HEK293 (cell line): ENCODE data around the gene CRTAC1.

Experiments
- CTCF ChIA-PET: fragments of 350-600 bp; formaldehyde crosslinking; extraction: SDS; loops from one replicate; lab custom pipeline; 2021; ENCODE audit warnings: antibody characterized with exemption; lab: Yijun Ruan, JAX
- POLR2A ChIA-PET: fragments of 300-600 bp; formaldehyde crosslinking; extraction: SDS; loops from one replicate; lab custom pipeline; 2020; ENCODE audit warnings: antibody characterized with exemption, inconsistent platforms; lab: Yijun Ruan, JAX
- H3K27ac ChIP-seq: fragments of 200-500 bp; sonication (Bioruptor generic); 2 replicates; pipeline ENCODE4 v1.5.1; 2014; ENCODE audit warnings: low read depth, low read length, control low read depth, inconsistent platforms; ENCODE audit errors: extremely low read depth
- H3K36me3 ChIP-seq, 2 experiments: fragments of 200-500 bp in 1 of 2; sonication (Bioruptor generic) in 1 of 2; 1 replicate in 1 of 2; 2 replicates in 1 of 2; pipeline ENCODE4 v1.5.1; 2014 to 2017; ENCODE audit warnings: inconsistent platforms in 2 of 2, low read length in 2 of 2; ENCODE audit not compliant: control insufficient read depth in 2 of 2, insufficient read depth in 1 of 2
- H3K4me1 ChIP-seq: fragments of 200-500 bp; sonication (Bioruptor generic); 2 replicates; pipeline ENCODE4 v1.5.1; 2014; ENCODE audit warnings: mild to moderate bottlenecking, low read length, inconsistent platforms; ENCODE audit not compliant: control insufficient read depth, insufficient read depth
- H3K4me3 ChIP-seq: 2 replicates; pipeline ENCODE4 v1.5.1; 2011; ENCODE audit warnings: low read depth, mild to moderate bottlenecking, control low read depth, low read length, moderate library complexity
- H3K9me3 ChIP-seq: fragments of 200-500 bp; sonication (Bioruptor generic); 2 replicates; pipeline ENCODE4 v1.5.1; 2014; ENCODE audit warnings: low read depth, low read length, inconsistent platforms; ENCODE audit not compliant: control insufficient read depth, insufficient read depth
- EGR2 ChIP-seq: fragments of 450-650 bp; formaldehyde crosslinking; IDR thresholded peaks from 2 replicates; pipeline ENCODE4 v1.5.1; 2016; ENCODE audit warnings: low read depth, missing biosample characterization, missing genetic modification characterization
- FEZF1 ChIP-seq: fragments of 450-650 bp; formaldehyde crosslinking; IDR thresholded peaks from 2 replicates; pipeline ENCODE4 v1.5.1; 2016; ENCODE audit warnings: missing biosample characterization, missing genetic modification characterization
- HOXA7 ChIP-seq: sonication (generic); formaldehyde crosslinking; IDR thresholded peaks from 2 replicates; pipeline ENCODE4 v1.8.1; 2022; ENCODE audit warnings: missing genetic modification reagents, borderline replicate concordance
- HOXD13 ChIP-seq: sonication (generic); formaldehyde crosslinking; IDR thresholded peaks from 2 replicates; pipeline ENCODE4 v1.8.0; 2022; ENCODE audit warnings: missing genetic modification reagents, borderline replicate concordance
- KLF10 ChIP-seq: fragments of 450-650 bp; IDR thresholded peaks from 2 replicates; pipeline ENCODE4 v1.5.1; 2018; ENCODE audit warnings: missing biosample characterization, mild to moderate bottlenecking, missing genetic modification characterization
- SALL2 ChIP-seq: fragments of 450-650 bp; formaldehyde crosslinking; IDR thresholded peaks from 2 replicates; pipeline ENCODE4 v1.5.0; 2017; ENCODE audit warnings: missing biosample characterization, mild to moderate bottlenecking, missing genetic modification characterization, borderline replicate concordance
- WT1 ChIP-seq: fragments of 450-650 bp; formaldehyde crosslinking; IDR thresholded peaks from 2 replicates; pipeline ENCODE4 v1.5.1; 2016; ENCODE audit warnings: missing biosample characterization, missing genetic modification characterization
- YY2 ChIP-seq: fragments of 450-650 bp; formaldehyde crosslinking; IDR thresholded peaks from 2 replicates; pipeline ENCODE4 v1.5.1; 2016; ENCODE audit warnings: missing biosample characterization, missing genetic modification characterization
- ZBTB20 ChIP-seq: fragments of 450-650 bp; formaldehyde crosslinking; IDR thresholded peaks from 2 replicates; pipeline ENCODE4 v1.5.1; 2016; ENCODE audit warnings: missing biosample characterization, missing genetic modification characterization
- ZFP41 ChIP-seq: fragments of 450-650 bp; formaldehyde crosslinking; IDR thresholded peaks from 2 replicates; pipeline ENCODE4 v1.5.1; 2016; ENCODE audit warnings: missing biosample characterization, missing genetic modification characterization, borderline replicate concordance
- ZNF18 ChIP-seq: fragments of 450-650 bp; formaldehyde crosslinking; IDR thresholded peaks from 2 replicates; pipeline ENCODE4 v1.5.1; 2016; ENCODE audit warnings: missing biosample characterization, missing genetic modification characterization
- ZNF311 ChIP-seq: fragments of 450-650 bp; formaldehyde crosslinking; IDR thresholded peaks from 2 replicates; pipeline ENCODE4 v1.5.1; 2017; ENCODE audit warnings: missing biosample characterization, missing genetic modification characterization, borderline replicate concordance
- ZNF362 ChIP-seq: fragments of 450-650 bp; formaldehyde crosslinking; IDR thresholded peaks from 2 replicates; pipeline ENCODE4 v1.5.1; 2016; ENCODE audit warnings: missing biosample characterization, missing genetic modification characterization
- ZNF366 ChIP-seq: fragments of 450-650 bp; formaldehyde crosslinking; conservative IDR thresholded peaks from 2 replicates; pipeline ENCODE4 v1.5.1; 2016; ENCODE audit warnings: missing biosample characterization, missing genetic modification characterization
- ZNF513 ChIP-seq: fragments of 450-650 bp; IDR thresholded peaks from 2 replicates; pipeline ENCODE4 v1.5.1; 2018; ENCODE audit warnings: missing biosample characterization, missing genetic modification characterization
- ZNF560 ChIP-seq: fragments of 450-650 bp; formaldehyde crosslinking; IDR thresholded peaks from 2 replicates; pipeline ENCODE4 v1.5.1; 2017; ENCODE audit warnings: missing biosample characterization, missing genetic modification characterization, borderline replicate concordance
- ZNF571 ChIP-seq: fragments of 450-650 bp; formaldehyde crosslinking; IDR thresholded peaks from 2 replicates; pipeline ENCODE4 v1.5.0; 2017; ENCODE audit warnings: missing biosample characterization, missing genetic modification characterization
- ZNF645 ChIP-seq: fragments of 450-650 bp; formaldehyde crosslinking; IDR thresholded peaks from 2 replicates; pipeline ENCODE4; 2016; ENCODE audit warnings: missing biosample characterization, missing genetic modification characterization
- ZNF658 ChIP-seq: fragments of 450-650 bp; formaldehyde crosslinking; IDR thresholded peaks from 2 replicates; pipeline ENCODE4; 2016; ENCODE audit warnings: missing biosample characterization, missing genetic modification characterization
- ZNF692 ChIP-seq: fragments of 450-650 bp; formaldehyde crosslinking; IDR thresholded peaks from 2 replicates; pipeline ENCODE4 v1.5.1; 2016; ENCODE audit warnings: missing biosample characterization, missing genetic modification characterization
- ZNF701 ChIP-seq: fragments of 450-650 bp; formaldehyde crosslinking; IDR thresholded peaks from 2 replicates; pipeline ENCODE4 v1.5.1; 2016; ENCODE audit warnings: missing biosample characterization, missing genetic modification characterization
- ZNF707 ChIP-seq: fragments of 450-650 bp; formaldehyde crosslinking; IDR thresholded peaks from 2 replicates; pipeline ENCODE4 v1.5.1; 2016; ENCODE audit warnings: missing biosample characterization, missing genetic modification characterization
- ZNF843 ChIP-seq: fragments of 450-650 bp; formaldehyde crosslinking; IDR thresholded peaks from 2 replicates; pipeline ENCODE4 v1.5.1; 2016; ENCODE audit warnings: missing biosample characterization, missing genetic modification characterization

CRTAC1 gene

GRCh38 chr10:97818572-97818971, 211.8 kb downstream of the CRTAC1 start:
- Histone ChIP-seq H3K4me1 (no peaks in the 10 kb centered on the region), H3K4me3 (no peak overlapping the region), H3K27ac (no peak overlapping the region), H3K36me3 (no peaks in the 10 kb centered on the region), H3K9me3 (no peaks in the 10 kb centered on the region)
- ChIA-PET POLR2A (no interaction called here), CTCF (no interaction called here)
- TF ChIP-seq ZNF366 = no peak
- TF ChIP-seq ZNF513 (tag by site-specific recombination) = no peak
- TF ChIP-seq ZNF701 (tag by site-specific recombination) = no peak
- TF ChIP-seq ZNF692 = no peak
- no peak for TF ChIP-seq HOXA7 (CRISPR knock-in tag)
- no peak for TF ChIP-seq ZFP41 (tag by site-specific recombination)
- no peak for TF ChIP-seq ZBTB20 (tag by site-specific recombination)
- TF ChIP-seq ZNF18 (tag by site-specific recombination) = no peak
- TF ChIP-seq FEZF1 = no peak
- TF ChIP-seq ZNF571 (tag by site-specific recombination) = no peak
- TF ChIP-seq ZNF645 (tag by site-specific recombination) = no peak
- TF ChIP-seq WT1 (tag by site-specific recombination) = no peak
- TF ChIP-seq EGR2 (tag by site-specific recombination) = no peak
- no peak for TF ChIP-seq ZNF560 (tag by site-specific recombination)
- TF ChIP-seq YY2 (tag by site-specific recombination) = no peak
- TF ChIP-seq ZNF707 = no peak
- no peak for TF ChIP-seq ZNF311 (tag by site-specific recombination)
- TF ChIP-seq KLF10 (tag by site-specific recombination) = no peak
- TF ChIP-seq HOXD13 = no peak
- no peak for TF ChIP-seq ZNF843

DNA sequence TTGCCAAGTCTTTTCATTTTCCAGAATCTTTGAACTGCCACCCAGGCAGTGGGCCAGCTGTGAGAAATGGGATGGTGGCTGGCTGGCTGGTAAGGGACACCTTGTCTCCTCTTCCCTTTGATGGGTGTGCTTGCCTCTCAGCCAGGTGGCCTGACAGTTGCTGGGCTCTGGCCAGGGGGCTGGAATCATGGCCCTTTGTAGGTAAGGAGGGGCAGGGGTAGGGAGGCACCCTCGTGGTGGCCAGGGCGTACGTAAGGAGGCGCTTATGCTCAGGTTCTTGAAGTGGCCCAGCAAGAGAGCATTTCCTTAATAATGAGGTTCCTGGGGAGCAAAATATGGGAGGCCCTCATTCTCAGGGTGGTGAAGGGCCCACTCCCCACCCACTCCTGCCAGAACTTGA, 213.8 kb downstream of the CRTAC1 start:
- Histone ChIP-seq H3K36me3 (no peaks in the 10 kb centered on the region), H3K4me3 (no peak overlapping the region), H3K27ac (no peak overlapping the region), H3K4me1 (no peaks in the 10 kb centered on the region), H3K9me3 (no peaks in the 10 kb centered on the region)
- POLR2A ChIA-PET = no interaction called here
- no peak for TF ChIP-seq SALL2 (tag by site-specific recombination)
- no peak for TF ChIP-seq ZNF658 (tag by site-specific recombination)
- no peak for TF ChIP-seq ZNF362 (tag by site-specific recombination)
- CTCF ChIA-PET = interaction anchor here (0.6 kb wide), 1 partner anchor 130 kb away, joined by 3 read pairs; no protein-coding TSS in a partner anchor
